Osteoblast (primary cell): ENCODE results near the gene IKZF2. TPM values are rescaled to one million over a fixed set of nuclear protein-coding genes. Genes with fewer than 3 reads are reported as not detected.

Source experiments
- DNase-seq: peaks from one replicate; pipeline ENCODE4 v3.0.0; 2011; ENCODE audit warnings: low spot score, mixed read lengths; ENCODE audit not compliant: insufficient read length; ENCODE audit errors: missing footprints
- H2AFZ ChIP-seq: 2 replicates; pipeline ENCODE4 v1.6.0; 2011; ENCODE audit warnings: mild to moderate bottlenecking, low read length
- H3K27ac ChIP-seq: 2 replicates; pipeline ENCODE4 v1.5.1; 2011; ENCODE audit warnings: mild to moderate bottlenecking, low read depth, low read length, moderate library complexity
- H3K27me3 ChIP-seq: 2 replicates; pipeline ENCODE4 v1.6.0; 2012; ENCODE audit warnings: mild to moderate bottlenecking, control low read depth, inconsistent platforms, low read length, moderate library complexity; ENCODE audit not compliant: insufficient read depth
- H3K36me3 ChIP-seq: 2 replicates; pipeline ENCODE4 v1.5.1; 2011; ENCODE audit warnings: mild to moderate bottlenecking, low read length, control low read depth, moderate library complexity; ENCODE audit not compliant: insufficient read depth
- H3K4me1 ChIP-seq: 2 replicates; pipeline ENCODE4 v1.5.1; 2011; ENCODE audit warnings: mild to moderate bottlenecking, low read length, control low read depth, moderate library complexity; ENCODE audit not compliant: insufficient read depth
- H3K4me2 ChIP-seq: 2 replicates; pipeline ENCODE4 v1.6.0; 2011; ENCODE audit warnings: mild to moderate bottlenecking, low read length; ENCODE audit not compliant: insufficient read depth
- H3K4me3 ChIP-seq: fragments of 200-600 bp; sonication (generic); 3 replicates; pipeline ENCODE4 v1.5.1; 2012; ENCODE audit warnings: mild to moderate bottlenecking, low read length, inconsistent platforms; ENCODE audit not compliant: insufficient read depth
- H3K79me2 ChIP-seq: 2 replicates; pipeline ENCODE4 v1.6.0; 2012; ENCODE audit warnings: mild to moderate bottlenecking, low read length, control low read depth, inconsistent platforms; ENCODE audit not compliant: insufficient read depth
- H3K9me3 ChIP-seq: 2 replicates; pipeline ENCODE4 v1.5.1; 2011; ENCODE audit warnings: low read depth, low read length, control low read depth
- H4K20me1 ChIP-seq: 2 replicates; pipeline ENCODE4 v1.6.0; 2012; ENCODE audit warnings: mild to moderate bottlenecking, low read length, control low read depth; ENCODE audit not compliant: insufficient read depth
- CTCF ChIP-seq: IDR thresholded peaks from 2 replicates; pipeline ENCODE4 v1.5.1; 2011; ENCODE audit warnings: mild to moderate bottlenecking, low read depth, low read length, moderate library complexity; ENCODE audit errors: extremely low read depth
- total RNA-seq: library from RNA; depleted of rRNA; stranded (reverse); fragments of >200 nt; gene quantifications from 2 replicates; pipeline ENCODE4 v1.2.3, GENCODE V29; 2012

IKZF2 gene
- total RNA-seq, 1 donor = 11.9 TPM

- DNase-seq = no peak
These were observed 191.8 kb downstream of the IKZF2 start for GRCh38 chr2:212959471-212960117.

GRCh38 chr2:212958757-212959295 lies 192.6 kb downstream of the IKZF2 start:
- Histone ChIP-seq H3K36me3 (no peaks in the 10 kb centered on the region), H3K79me2 (no peaks in the 10 kb centered on the region), H3K27ac (peak overlapping the region; percentile 23), H3K27me3 (no peaks in the 10 kb centered on the region), H3K9me3 (no peaks in the 10 kb centered on the region), H3K4me1 (peaks cover 11% of the 10 kb centered on the region), H4K20me1 (no peaks in the 10 kb centered on the region), H3K4me3 (no peak overlapping the region), H3K4me2 (no peak overlapping the region), H2AFZ (peak overlapping the region; percentile 64)
- no peak for DNase-seq
- no peak for TF ChIP-seq CTCF

More at GRCh38 chr2:212959471-212960117, 191.8 kb downstream of the IKZF2 start:
- Histone ChIP-seq H3K27ac (peak overlapping the region; percentile 23), H3K36me3 (no peaks in the 10 kb centered on the region), H3K4me1 (peaks cover 11% of the 10 kb centered on the region), H3K27me3 (no peaks in the 10 kb centered on the region), H4K20me1 (no peaks in the 10 kb centered on the region), H3K4me2 (no peak overlapping the region), H3K79me2 (no peaks in the 10 kb centered on the region), H3K4me3 (no peak overlapping the region), H2AFZ (peak overlapping the region; percentile 64), H3K9me3 (no peaks in the 10 kb centered on the region)
- no peak for TF ChIP-seq CTCF

GRCh38 chr2:212958133-212958532 lies 193.3 kb downstream of the IKZF2 start:
- no peaks in the 10 kb centered on the region for H3K9me3 ChIP-seq
- no peak overlapping the region for H2AFZ ChIP-seq
- DNase-seq = no peak
- no peaks in the 10 kb centered on the region for H3K36me3 ChIP-seq
- H3K4me3 ChIP-seq = no peak overlapping the region
- no peak for TF ChIP-seq CTCF
- no peaks in the 10 kb centered on the region for H3K27me3 ChIP-seq
- peaks cover 11% of the 10 kb centered on the region for H3K4me1 ChIP-seq
- H3K79me2 ChIP-seq = no peaks in the 10 kb centered on the region
- H3K27ac ChIP-seq = no peak overlapping the region
- H4K20me1 ChIP-seq = no peaks in the 10 kb centered on the region
- H3K4me2 ChIP-seq = no peak overlapping the region

- no peaks in the 10 kb centered on the region for H3K9me3 ChIP-seq
- no peak overlapping the region for H3K4me3 ChIP-seq
- H2AFZ ChIP-seq = no peak overlapping the region
- H3K27me3 ChIP-seq = no peaks in the 10 kb centered on the region
- no peak overlapping the region for H3K4me2 ChIP-seq
- TF ChIP-seq CTCF = no peak
- H3K4me1 ChIP-seq = peaks cover 11% of the 10 kb centered on the region
- no peak for DNase-seq
- no peaks in the 10 kb centered on the region for H3K79me2 ChIP-seq
- H4K20me1 ChIP-seq = no peaks in the 10 kb centered on the region
- H3K36me3 ChIP-seq = no peaks in the 10 kb centered on the region
- H3K27ac ChIP-seq = no peak overlapping the region
These were observed 193.8 kb downstream of the IKZF2 start for GRCh38 chr2:212957624-212958023.
